PC-3 (cell line): ENCODE measurements around the gene ZNF467.

ENCODE experiments used
- CTCF ChIP-seq: fragments of 300-600 bp; sonication (generic); conservative IDR thresholded peaks from 2 replicates; pipeline ENCODE4 v1.5.1; 2017; ENCODE audit warnings: antibody characterized with exemption, low read depth, mild to moderate bottlenecking, low read length
- EZH2 ChIP-seq: fragments of 300-600 bp; sonication (generic); IDR thresholded peaks from one replicate; pipeline ENCODE4 v1.6.1; 2017; ENCODE audit warnings: antibody characterized with exemption, mild to moderate bottlenecking, low read length; ENCODE audit not compliant: unreplicated experiment

- TF ChIP-seq CTCF = no peak
- no peak for TF ChIP-seq EZH2
Measured at GRCh38 chr7:149762089-149762488, 11.3 kb downstream of the ZNF467 start.
